GDM1 (cell line): ENCODE results near the gene DRC7.
"Not testable (repeated sequence)": the region's sequence is repeated elsewhere in the genome, so short reads cannot be mapped to it uniquely, and the experiment has no call there.

Experiments used
- DNase-seq: peaks from one replicate; lab custom pipeline; 2025; lab: John Stamatoyannopoulos, UW

DRC7 gene

DNA sequence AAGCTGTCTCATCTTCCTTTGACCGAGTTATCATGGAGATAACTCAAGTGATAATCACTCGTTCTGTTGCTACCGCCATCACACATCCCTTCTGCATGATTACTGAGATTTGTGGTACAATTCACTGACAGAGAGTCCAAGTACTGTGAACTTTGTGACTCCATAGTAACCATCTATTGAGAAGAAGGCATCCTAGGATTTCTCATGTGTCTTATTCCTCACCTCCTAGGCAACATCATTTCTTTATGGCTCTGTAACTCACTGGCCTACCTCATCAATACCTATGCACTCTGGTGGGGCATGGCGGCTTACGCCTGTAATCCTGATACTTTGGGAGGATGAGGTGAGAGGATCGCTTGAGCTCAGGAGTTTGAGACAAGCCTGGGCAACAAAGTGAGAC, 19.4 kb downstream of the DRC7 start:
- DNase-seq: no peak

DNA sequence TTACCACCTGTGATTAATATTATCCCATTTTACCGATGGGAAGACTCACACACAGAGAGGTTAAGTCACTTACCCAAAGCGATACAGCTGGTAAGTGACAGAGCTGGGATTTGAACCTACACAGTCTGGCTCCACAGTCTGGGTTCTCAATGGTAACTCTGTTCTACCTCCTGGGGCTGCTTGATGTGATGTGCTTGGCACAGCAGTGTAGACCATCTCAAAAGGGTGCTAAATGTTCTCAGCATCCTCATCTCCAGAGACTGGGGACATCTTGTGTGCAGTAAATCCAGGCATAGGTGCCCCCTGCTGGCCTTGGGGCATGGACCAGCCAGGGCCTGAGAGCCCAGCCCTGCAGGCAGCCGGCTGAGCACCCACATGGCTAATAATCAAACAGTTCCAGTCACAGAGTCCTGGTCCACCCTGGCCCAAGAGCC, 25.6 kb downstream of the DRC7 start:
- peak; percentile 51 for DNase-seq

DNA sequence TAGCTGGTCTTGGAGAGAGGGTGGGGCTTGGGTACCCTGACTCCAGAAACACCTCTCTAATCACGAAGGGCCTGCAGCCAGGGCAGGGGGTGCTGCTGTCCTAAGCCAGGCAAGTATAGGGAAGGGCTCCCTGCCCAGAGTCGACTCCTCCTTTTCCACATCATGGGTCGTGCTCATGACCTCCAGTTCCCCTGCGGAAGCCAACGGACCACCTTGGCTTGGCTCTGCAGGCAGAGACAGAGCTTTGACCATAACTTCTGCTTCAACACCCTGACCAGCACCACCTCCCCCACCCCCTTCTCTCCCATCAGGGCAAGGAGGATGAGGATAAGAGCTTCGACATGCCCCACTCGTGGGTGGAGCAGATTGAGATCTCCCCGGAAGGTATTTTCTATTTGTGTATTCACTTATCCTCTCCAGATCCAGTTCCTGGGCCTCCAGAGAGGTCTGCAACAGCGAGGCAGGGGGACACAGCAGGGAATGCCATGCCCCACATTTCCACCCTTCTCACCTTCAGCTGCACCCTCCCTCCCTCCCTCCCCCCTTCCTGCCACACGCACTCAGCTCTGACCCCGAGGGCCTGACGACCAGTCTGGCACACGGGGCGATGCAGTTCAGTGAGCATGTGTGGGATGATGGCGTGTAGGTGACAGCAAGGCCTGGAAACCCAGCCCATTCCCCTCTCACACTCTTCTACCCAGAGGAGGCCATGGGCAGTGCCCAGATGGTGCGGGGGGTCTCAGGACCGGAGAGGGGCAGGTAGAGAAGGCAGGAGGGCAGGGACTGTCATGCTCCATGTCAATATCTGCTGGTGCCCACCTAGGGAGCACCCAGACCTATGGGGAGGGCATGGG, 27.0 kb downstream of the DRC7 start:
- DNase-seq: no peak

DNA sequence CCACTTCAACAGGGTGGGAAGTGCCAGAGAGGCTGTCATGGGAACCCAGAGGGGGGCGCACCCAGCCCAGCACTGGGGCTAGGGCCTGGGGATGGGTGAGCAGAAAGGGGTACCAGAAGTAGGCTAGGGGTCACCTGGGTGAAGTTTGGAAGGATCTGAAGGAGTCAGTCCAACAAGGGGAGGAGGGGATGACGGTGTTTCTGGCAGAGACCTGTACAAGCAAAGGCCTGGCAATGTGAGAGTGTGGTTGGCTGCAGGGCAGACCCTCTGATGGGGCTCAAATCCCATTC, 27.5 kb downstream of the DRC7 start:
- DNase-seq: no peak

DNA sequence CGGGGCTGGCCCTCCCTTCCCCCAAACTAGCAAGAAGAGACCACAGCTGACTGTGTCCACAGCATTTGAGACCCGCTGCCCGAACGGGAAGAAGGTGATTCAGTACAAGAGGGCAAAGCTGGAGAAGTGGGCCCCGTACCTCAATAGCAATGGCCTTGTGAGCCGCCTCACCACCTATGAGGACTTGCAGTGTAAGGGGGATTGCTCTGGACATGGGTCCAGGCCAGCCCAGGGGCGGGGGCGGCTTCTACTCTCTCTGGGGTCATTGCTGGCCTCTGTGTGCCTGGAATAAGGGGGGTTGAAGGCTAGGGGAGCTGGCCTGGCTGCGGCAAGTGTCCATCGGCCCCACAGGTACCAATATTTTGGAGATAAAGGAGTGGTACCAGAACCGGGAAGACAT, 28.0 kb downstream of the DRC7 start:
- DNase-seq: no peak

DNA sequence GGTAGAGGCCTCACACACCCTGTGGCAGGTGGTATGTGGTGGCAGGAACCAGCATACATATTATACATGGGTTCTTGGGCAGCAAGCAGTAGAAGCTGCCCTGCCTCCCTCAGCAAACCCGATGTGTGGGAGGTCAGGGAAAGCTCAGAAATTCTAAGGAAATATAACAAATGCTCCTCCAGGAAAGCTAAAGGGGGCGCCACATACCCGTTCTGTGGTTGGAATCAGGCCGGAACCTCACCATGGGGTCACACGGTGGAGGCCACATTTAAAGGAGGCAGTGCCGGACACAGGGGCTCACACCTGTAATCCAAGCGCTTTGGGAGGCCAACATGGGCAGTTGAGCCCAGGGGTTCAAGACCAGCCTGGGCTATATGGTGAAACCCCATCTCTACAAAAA, 28.6 kb downstream of the DRC7 start:
- DNase-seq: no peak

DNA sequence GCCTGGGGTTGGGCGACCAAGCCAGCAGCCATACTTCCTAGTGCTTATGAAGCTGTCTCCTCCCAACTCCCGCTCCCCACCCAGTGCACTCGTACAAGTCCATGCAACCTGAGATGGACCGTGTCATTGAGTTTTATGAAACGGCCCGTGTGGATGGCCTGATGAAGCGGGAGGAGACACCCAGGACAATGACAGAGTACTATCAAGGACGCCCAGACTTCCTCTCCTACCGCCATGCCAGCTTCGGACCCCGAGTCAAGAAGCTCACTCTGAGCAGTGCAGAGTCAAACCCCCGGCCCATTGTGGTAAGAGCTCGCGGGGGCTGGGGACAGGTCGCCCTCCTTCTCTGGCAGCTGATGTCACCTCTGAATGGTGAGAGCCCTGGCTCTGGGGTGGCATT, 29.9 kb downstream of the DRC7 start:
- no peak for DNase-seq

DNA sequence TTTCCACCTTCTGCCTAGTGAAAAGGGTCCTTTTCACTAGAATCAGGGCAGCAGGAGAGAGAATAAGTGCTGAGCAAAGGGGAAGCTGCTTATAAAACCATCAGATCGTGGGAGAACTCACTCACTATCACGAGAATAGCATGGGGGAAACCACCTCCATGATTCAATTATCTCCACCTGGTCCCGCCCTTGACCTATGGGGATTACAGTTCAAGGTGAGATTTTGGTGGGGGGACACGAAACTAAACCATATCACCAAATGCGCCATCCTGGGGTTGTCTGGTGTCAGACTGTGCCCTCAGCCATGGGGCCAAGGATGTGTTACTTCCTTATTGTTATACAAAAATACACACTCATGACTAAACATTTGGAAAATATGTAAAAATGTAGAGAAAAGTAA, 30.5 kb downstream of the DRC7 start:
- no peak for DNase-seq

DNA sequence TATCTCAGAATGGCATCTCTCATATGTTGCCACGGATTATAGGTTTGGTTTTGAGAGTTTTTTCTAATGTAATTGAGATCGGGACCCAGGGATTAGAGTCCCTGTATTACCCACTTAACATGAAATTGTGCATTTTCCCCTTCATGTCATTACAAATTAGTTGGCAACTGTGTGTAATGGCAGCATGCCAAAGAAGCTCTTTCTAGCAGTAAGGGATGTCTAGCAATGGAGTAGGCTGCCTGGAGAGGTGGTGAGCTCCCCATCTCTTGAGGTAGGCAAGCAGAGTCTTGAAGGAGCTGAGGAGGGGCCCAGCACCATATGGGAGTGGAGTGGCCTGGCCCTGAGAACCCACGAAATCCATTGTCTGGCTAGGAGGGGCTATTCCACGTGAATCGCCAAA, 30.9 kb downstream of the DRC7 start:
- no peak for DNase-seq

DNA sequence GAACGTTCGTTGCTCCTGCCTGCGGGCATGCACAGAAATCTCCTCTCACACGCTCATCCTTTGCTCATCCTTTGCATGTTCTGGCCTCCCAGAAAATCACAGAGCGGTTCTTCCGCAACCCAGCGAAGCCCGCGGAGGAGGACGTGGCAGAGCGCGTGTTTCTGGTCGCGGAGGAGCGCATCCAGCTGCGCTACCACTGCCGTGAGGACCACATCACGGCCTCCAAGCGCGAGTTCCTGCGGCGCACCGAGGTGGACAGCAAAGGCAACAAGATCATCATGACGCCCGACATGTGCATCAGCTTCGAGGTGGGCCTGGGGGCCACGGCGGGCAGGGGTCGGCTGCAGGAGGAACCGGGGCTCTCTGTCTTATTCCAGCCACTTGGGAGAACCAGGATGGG, 31.4 kb downstream of the DRC7 start:
- no peak for DNase-seq

DNA sequence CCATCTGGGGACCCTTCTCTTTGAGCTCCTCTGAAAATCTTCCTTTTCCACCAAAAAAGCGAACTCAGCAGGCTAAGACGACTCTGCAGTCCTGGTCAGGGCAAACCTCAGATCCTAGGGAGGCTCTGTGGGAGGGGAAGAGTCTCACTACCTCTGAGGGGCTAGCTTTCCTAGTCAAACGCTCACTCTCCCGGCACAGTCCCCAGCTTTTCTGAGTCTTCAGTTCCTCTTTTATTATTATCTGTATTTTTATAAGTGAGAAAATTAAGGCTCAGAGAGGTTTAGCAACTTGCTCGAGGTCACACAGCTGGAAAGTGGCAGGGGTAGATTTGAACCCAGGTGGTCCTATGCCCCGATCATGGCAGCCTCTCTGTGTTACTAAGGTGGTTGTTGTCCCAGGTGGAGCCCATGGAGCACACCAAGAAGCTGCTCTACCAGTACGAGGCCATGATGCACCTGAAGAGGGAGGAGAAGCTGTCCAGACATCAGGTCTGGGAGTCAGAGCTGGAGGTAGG, 31.9 kb downstream of the DRC7 start:
- DNase-seq: no peak

DNA sequence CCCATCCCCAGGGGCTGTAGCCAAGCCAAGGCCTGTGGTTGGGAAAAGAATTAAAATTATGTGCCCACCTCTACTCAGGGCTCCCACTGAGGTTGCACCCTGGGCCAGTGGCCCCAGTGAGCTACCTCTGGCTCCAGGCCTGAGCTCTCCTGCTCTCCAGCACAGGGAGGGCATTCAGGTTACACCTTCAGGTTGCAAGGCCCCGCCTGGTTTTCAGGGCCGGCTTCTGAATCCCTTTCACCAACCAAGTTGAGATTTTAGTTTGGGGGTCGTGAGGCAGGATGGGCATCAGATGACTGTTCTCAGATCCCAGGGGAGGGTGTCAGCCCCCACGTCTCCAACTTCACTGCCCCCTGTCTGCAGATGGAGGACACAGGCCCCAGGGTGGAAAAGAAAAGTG, 33.0 kb downstream of the DRC7 start:
- DNase-seq: no peak

DNA sequence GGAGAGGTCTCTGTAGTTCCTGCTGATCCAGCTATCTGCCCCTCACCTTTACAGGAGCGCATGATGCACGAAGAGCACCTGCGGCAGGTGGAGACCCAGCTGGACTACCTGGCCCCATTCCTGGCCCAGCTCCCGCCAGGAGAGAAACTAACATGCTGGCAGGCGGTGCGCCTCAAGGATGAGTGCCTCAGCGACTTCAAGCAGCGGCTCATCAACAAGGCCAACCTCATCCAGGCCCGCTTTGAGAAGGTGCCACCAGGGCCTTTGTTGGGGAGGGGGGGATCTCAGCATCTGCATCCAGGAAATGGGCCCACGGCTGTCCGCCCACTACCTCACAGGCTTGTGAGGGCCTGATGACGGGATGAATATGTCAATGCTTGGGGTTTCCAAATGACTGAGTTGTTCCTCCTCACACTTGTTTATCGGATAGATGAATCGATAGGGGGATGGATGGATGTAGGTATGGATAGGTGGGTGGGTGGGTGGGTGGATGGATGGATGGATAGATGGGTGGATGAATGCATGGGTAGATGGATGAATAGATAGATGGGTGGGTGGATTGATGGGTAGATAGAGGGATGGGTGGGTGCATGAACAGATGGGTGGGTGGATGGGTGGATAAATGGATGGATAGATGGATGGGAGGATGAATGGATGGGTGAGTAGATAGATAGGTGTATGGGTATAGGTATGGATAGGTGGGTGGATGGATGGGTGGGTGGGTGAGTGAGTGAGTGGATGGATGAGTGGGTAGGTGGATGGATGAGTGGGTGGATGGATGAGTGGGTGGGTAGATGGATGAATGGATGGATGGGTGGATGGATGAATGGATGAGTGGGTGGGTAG, 34.0 kb downstream of the DRC7 start:
- no peak for DNase-seq

DNA sequence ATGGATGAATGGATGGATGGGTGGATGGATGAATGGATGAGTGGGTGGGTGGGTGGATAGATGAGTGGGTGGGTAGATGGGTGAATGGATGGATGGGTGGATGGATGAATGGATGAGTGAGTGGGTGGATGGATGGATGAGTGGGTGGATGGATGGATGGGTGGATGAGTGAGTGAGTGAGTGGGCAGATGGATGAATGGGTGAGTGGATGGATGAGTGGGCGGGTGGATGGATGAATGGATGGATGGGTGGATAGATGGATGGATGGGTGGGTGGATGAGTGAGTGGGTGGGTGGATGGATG, 34.5 kb downstream of the DRC7 start:
- DNase-seq: no peak

DNA sequence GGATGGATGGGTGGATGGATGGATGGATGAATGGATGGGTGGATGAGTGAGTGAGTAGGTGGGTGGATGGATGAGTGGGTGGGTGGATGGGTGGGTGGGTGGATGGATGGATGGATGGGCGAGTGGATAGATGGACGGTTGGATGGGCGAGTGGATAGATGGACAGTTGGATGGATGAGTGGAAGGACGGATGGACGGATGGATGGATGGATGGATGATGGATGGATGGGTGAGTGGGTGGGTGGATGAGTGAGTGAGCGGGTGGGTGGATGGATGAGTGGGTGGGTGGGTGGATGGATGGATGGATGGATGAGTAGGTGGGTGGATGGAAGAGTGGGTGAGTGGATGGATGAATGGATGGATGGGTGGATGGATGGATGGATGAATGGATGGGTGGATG, 35.2 kb downstream of the DRC7 start:
- DNase-seq: not testable (repeated sequence)

DNA sequence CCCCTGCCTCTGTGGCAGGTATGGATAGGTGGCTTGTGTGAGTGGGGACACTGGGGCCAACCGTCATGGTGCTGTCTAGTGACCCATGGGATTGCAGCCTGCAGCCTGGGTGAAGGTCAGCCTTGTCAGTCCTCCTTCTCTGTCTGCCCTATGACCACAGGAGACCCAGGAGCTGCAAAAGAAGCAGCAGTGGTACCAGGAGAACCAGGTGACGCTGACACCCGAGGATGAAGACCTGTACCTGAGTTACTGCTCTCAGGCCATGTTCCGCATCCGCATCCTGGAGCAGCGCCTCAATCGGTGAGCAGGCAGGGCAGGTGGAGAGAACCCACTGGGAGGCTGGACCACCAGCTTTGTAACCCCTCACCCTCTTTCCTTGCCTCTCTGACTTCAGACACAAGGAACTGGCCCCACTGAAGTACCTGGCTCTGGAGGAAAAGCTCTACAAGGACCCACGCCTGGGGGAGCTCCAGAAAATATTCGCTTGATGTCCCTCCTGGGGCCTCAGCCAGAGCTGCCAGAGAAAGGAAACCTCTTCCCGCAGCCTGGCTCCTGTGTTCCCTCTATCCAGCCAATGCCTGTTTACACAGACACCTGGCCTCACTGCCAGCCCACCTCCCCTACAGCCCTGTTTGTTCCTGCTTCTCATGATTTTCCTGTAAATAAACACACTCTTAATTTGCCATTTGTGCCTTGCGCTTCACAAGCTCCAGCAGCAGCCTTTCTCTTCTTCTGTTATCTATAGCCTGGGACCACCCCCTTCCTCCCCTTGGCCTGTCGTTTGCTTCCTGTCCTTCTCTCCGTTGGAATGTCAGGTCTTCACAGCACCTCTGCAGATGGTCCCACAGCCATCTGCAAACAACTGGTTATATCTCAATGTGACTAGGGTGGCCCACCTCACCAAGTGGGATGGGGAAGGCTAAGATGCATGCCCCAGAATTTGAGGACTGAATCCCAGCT, 36.4 kb downstream of the DRC7 start:
- no peak for DNase-seq

DNA sequence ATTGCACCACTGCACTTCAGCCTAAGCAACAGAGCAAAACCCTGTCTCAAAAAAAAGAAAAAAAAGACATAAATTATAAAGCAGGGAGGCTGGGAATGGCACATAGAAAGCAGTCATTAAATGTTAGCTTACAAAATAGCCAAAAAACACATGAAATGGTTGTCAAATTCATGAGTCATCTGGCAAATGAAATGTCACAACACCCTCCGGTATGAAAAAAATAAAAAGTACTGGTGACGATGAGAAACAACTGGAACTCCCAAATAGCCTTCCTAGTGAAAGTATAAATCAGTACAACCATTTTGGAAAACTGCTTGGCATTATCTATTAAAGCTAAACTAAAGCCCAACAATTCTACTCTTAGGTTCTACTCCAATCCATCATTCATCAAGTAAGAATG, 37.4 kb downstream of the DRC7 start:
- DNase-seq: no peak

DNA sequence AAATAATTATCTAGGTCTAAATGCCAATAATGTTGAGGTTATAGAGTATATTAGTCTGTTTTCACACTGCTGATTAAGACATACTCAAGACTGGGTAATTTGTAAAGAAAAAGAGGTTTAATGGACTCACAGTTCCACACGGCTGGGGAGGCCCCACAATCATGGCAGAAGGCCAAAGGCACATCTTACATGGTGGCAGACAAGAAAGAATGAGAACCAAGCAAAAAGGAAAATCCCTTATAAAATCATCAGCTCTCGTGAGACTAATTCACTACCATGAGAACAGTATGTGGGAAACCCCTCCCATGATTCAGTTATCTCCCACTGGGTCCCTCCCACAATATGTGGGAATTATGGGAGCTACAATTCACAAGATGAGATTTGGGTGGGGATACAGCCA, 38.1 kb downstream of the DRC7 start:
- DNase-seq: no peak

DNA sequence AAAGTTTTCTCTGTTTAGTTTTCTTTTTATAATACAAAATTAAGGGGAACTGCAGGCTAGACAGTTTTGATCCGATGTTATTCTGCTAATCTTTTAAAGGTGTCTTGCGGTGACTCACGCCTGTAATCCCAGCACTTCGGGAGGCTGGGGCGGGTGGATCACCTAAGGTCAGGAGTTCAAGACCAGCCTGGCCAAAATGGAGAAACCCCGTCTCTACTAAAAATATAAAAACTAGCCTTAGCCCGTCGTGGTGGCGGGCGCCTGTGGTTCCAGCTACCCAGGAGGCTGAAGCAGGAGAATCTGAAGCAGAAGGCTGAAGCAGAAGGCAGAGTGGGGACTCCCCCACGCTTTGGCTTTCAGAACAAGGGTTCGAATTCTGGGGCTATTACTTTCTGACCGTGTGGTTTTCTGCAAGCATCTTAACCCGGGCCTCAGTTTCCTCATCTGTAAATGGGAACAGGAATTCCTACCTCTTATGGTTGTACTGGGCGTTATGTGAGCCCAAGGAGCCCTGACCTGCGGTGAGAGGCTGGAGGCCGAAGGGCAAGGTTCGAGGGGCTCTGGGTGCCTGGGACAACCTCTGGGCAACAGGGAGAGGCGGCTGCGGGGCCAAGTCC, 39.8 kb downstream of the DRC7 start:
- DNase-seq: no peak

DNA sequence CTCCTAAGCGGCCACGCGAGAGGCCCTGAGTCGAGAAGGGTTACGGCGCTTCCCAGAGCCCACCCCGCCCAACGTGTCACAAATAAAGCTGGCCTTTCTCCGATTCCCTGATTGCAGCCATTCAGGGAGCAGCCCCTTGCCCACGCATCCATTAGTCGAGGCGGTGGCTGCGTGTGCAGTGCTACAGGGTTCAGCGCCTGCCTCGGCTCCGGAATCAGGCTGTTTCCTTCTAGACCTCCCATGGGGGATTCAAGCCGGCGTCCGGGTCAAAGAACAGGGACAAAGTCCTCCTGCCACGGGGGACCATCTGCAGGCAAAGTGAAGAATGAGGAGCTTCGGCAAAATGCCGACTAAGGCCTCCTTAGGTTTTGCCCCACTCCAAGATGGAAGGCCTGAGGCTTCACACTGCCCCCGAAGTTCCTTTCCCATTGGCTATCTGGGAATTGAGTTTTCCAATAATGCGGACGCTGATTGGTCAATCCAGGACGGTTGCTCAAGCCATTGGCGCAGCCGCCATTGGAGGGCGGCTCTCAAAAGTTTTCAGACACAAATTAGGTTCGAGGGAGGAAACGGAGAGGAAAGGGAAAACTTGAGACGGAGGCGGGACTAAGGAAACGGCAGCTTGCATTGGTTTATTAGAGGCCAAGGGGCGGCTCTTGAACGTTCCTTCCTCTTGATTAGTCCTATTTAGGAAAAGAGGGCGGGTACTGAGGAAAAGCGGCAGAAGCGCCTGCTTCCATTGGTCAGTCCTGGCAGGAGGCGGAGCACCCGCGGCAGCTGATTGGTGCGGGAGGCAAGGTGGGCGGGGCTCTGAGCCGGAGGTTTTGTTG, 40.5 kb downstream of the DRC7 start:
- peak; percentile 94 for DNase-seq
